HUES6 (cell line): ENCODE data around the gene ADRA1B.
"Not testable (repeated sequence)": the region's sequence is repeated elsewhere in the genome, so short reads cannot be mapped to it uniquely, and the experiment has no call there.

ENCODE experiments used
- H3K27ac ChIP-seq: 2 replicates; pipeline ENCODE4 v1.7.0; 2013; ENCODE audit warnings: low read depth, mild to moderate bottlenecking, low read length, inconsistent platforms
- H3K27me3 ChIP-seq: 2 replicates; pipeline ENCODE4 v1.6.1; 2013; ENCODE audit warnings: low read length; ENCODE audit not compliant: control insufficient read depth, insufficient read depth
- H3K36me3 ChIP-seq: 2 replicates; pipeline ENCODE4 v1.6.1; 2013; ENCODE audit warnings: low read length; ENCODE audit not compliant: control insufficient read depth, insufficient read depth
- H3K4me1 ChIP-seq: 2 replicates; pipeline ENCODE4 v1.6.1; 2013; ENCODE audit warnings: low read length; ENCODE audit not compliant: control insufficient read depth, insufficient read depth
- H3K4me3 ChIP-seq: 2 replicates; pipeline ENCODE4 v1.5.1; 2013; ENCODE audit warnings: low read depth, low read length
- H3K9ac ChIP-seq: one replicate; pipeline ENCODE4 v1.6.1; 2013; ENCODE audit warnings: mild to moderate bottlenecking, low read length
- H3K9me3 ChIP-seq: 2 replicates; pipeline ENCODE4 v1.6.1; 2013; ENCODE audit warnings: low read depth, low read length; ENCODE audit not compliant: control insufficient read depth, insufficient read depth

The ADRA1B gene

GRCh38 chr5:159951834-159952233, 35.6 kb downstream of the ADRA1B start:
- H3K4me1 ChIP-seq: no peaks in the 10 kb centered on the region
- no peak overlapping the region for H3K9ac ChIP-seq
- no peaks in the 10 kb centered on the region for H3K9me3 ChIP-seq
- no peaks in the 10 kb centered on the region for H3K27me3 ChIP-seq
- H3K36me3 ChIP-seq: no peaks in the 10 kb centered on the region
- no peak overlapping the region for H3K27ac ChIP-seq
- H3K4me3 ChIP-seq: no peak overlapping the region

- Histone ChIP-seq H3K9ac (no peak overlapping the region), H3K4me1 (no peaks in the 10 kb centered on the region), H3K36me3 (no peaks in the 10 kb centered on the region), H3K4me3 (no peak overlapping the region), H3K27ac (no peak overlapping the region), H3K27me3 (no peaks in the 10 kb centered on the region), H3K9me3 (no peaks in the 10 kb centered on the region)
Measured at GRCh38 chr5:159953609-159954008, 37.3 kb downstream of the ADRA1B start.

- no peaks in the 10 kb centered on the region for H3K4me1 ChIP-seq
- no peaks in the 10 kb centered on the region for H3K9me3 ChIP-seq
- H3K9ac ChIP-seq: no peak overlapping the region
- H3K4me3 ChIP-seq: no peak overlapping the region
- no peak overlapping the region for H3K27ac ChIP-seq
- H3K27me3 ChIP-seq: no peaks in the 10 kb centered on the region
- no peaks in the 10 kb centered on the region for H3K36me3 ChIP-seq
Measured at GRCh38 chr5:159955056-159955624, 38.9 kb downstream of the ADRA1B start.

GRCh38 chr5:159956074-159956473, 39.8 kb downstream of the ADRA1B start:
- no peaks in the 10 kb centered on the region for H3K27me3 ChIP-seq
- H3K27ac ChIP-seq: no peak overlapping the region
- H3K4me3 ChIP-seq: no peak overlapping the region
- no peak overlapping the region for H3K9ac ChIP-seq
- no peaks in the 10 kb centered on the region for H3K36me3 ChIP-seq
- no peaks in the 10 kb centered on the region for H3K4me1 ChIP-seq
- H3K9me3 ChIP-seq: no peaks in the 10 kb centered on the region

GRCh38 chr5:159961176-159962160, 45.2 kb downstream of the ADRA1B start:
- Histone ChIP-seq H3K9ac (no peak overlapping the region), H3K4me1 (no peaks in the 10 kb centered on the region), H3K27me3 (no peaks in the 10 kb centered on the region), H3K27ac (no peak overlapping the region), H3K4me3 (no peak overlapping the region), H3K9me3 (no peaks in the 10 kb centered on the region), H3K36me3 (no peaks in the 10 kb centered on the region)

GRCh38 chr5:159962214-159962613, 45.9 kb downstream of the ADRA1B start:
- H3K9me3 ChIP-seq: no peaks in the 10 kb centered on the region
- H3K4me1 ChIP-seq: no peaks in the 10 kb centered on the region
- no peaks in the 10 kb centered on the region for H3K36me3 ChIP-seq
- no peaks in the 10 kb centered on the region for H3K27me3 ChIP-seq
- no peak overlapping the region for H3K9ac ChIP-seq
- H3K27ac ChIP-seq: no peak overlapping the region
- no peak overlapping the region for H3K4me3 ChIP-seq

GRCh38 chr5:159963935-159964334, 47.7 kb downstream of the ADRA1B start:
- H3K4me1 ChIP-seq: no peaks in the 10 kb centered on the region
- no peaks in the 10 kb centered on the region for H3K36me3 ChIP-seq
- H3K9ac ChIP-seq: no peak overlapping the region
- H3K4me3 ChIP-seq: no peak overlapping the region
- peaks cover 6% of the 10 kb centered on the region; the same call in 1 of the 2 replicates for H3K27me3 ChIP-seq
- H3K9me3 ChIP-seq: no peaks in the 10 kb centered on the region
- H3K27ac ChIP-seq: no peak overlapping the region

- Histone ChIP-seq H3K4me3 (no peak overlapping the region), H3K36me3 (no peaks in the 10 kb centered on the region), H3K27me3 (peaks cover 15% of the 10 kb centered on the region), H3K9me3 (no peaks in the 10 kb centered on the region), H3K4me1 (no peaks in the 10 kb centered on the region), H3K9ac (no peak overlapping the region), H3K27ac (no peak overlapping the region)
Measured at GRCh38 chr5:159965031-159965837, 49.0 kb downstream of the ADRA1B start.

- H3K4me3 ChIP-seq, H3K27ac ChIP-seq, H3K9ac ChIP-seq, H3K36me3 ChIP-seq, H3K9me3 ChIP-seq, H3K4me1 ChIP-seq: not testable (repeated sequence)
- peaks cover 20% of the 10 kb centered on the region for H3K27me3 ChIP-seq
Measured at GRCh38 chr5:159965838-159966128, 49.5 kb downstream of the ADRA1B start.

- Histone ChIP-seq H3K27ac (no peak overlapping the region), H3K4me3 (no peak overlapping the region), H3K27me3 (peaks cover 56% of the 10 kb centered on the region), H3K9me3 (no peaks in the 10 kb centered on the region), H3K9ac (no peak overlapping the region), H3K4me1 (peaks cover 8% of the 10 kb centered on the region; the same call in 1 of the 2 replicates), H3K36me3 (no peaks in the 10 kb centered on the region)
Measured at GRCh38 chr5:159969966-159970365, 53.7 kb downstream of the ADRA1B start.

GRCh38 chr5:159971038-159971437, 54.8 kb downstream of the ADRA1B start:
- no peaks in the 10 kb centered on the region for H3K36me3 ChIP-seq
- H3K27ac ChIP-seq: no peak overlapping the region
- no peak overlapping the region for H3K9ac ChIP-seq
- peaks cover 61% of the 10 kb centered on the region for H3K27me3 ChIP-seq
- peaks cover 8% of the 10 kb centered on the region; the same call in 1 of the 2 replicates for H3K4me1 ChIP-seq
- no peak overlapping the region for H3K4me3 ChIP-seq
- no peaks in the 10 kb centered on the region for H3K9me3 ChIP-seq
